ENCODE measurements around the gene OR2Y1.
"Not testable (repeated sequence)": the region's sequence is repeated elsewhere in the genome, so short reads cannot be mapped to it uniquely, and the experiment has no call there.

The OR2Y1 gene

GRCh38 chr5:180736536-180736935 lies 3.3 kb downstream of the OR2Y1 start:
- no peak for DNase-seq

- no peak for DNase-seq
Observed at GRCh38 chr5:180724944-180725343, 14.9 kb downstream of the OR2Y1 start.

- no peak for DNase-seq
Observed at GRCh38 chr5:180723936-180724335, 15.9 kb downstream of the OR2Y1 start.

- DNase-seq: no peak
Observed at GRCh38 chr5:180720486-180720885, 19.4 kb downstream of the OR2Y1 start.

GRCh38 chr5:180719781-180720180 lies 20.1 kb downstream of the OR2Y1 start:
- DNase-seq: no peak

- peak; percentile 59 for DNase-seq
Observed at GRCh38 chr5:180718810-180719453, 20.9 kb downstream of the OR2Y1 start.

- no peak for DNase-seq
Observed at GRCh38 chr5:180717989-180718388, 21.9 kb downstream of the OR2Y1 start.

- peak; percentile 48 for DNase-seq
Observed at GRCh38 chr5:180704362-180704761, 35.5 kb downstream of the OR2Y1 start.

- no peak for DNase-seq
Observed at GRCh38 chr5:180703912-180704311, 35.9 kb downstream of the OR2Y1 start.

GRCh38 chr5:180703371-180703770 lies 36.5 kb downstream of the OR2Y1 start:
- not testable (repeated sequence) for DNase-seq

GRCh38 chr5:180700440-180700839 lies 39.4 kb downstream of the OR2Y1 start:
- DNase-seq: not testable (repeated sequence)

GRCh38 chr5:180699042-180699441 lies 40.8 kb downstream of the OR2Y1 start:
- DNase-seq: no peak

GRCh38 chr5:180696116-180696515 lies 43.7 kb downstream of the OR2Y1 start:
- DNase-seq: no peak

GRCh38 chr5:180692429-180692828 lies 47.4 kb downstream of the OR2Y1 start:
- no peak for DNase-seq

GRCh38 chr5:180691046-180691445 lies 48.8 kb downstream of the OR2Y1 start:
- no peak for DNase-seq

GRCh38 chr5:180690562-180690961 lies 49.3 kb downstream of the OR2Y1 start:
- DNase-seq: no peak

- no peak for DNase-seq
Observed at GRCh38 chr5:180689775-180690174, 50.1 kb downstream of the OR2Y1 start.
